Measurements from ENCODE around the gene KRTAP5-4.
"Not testable (repeated sequence)": the region's sequence is repeated elsewhere in the genome, so short reads cannot be mapped to it uniquely, and the experiment has no call there.

Gene KRTAP5-4

GRCh38 chr11:1604711-1605110 is 17.2 kb downstream of the KRTAP5-4 start:
- in situ Hi-C loops (cut with HindIII; ENCODE audit: low sequenced_read_pairs), result no loop called here

- in situ Hi-C loops (cut with HindIII; ENCODE audit: low sequenced_read_pairs), result no loop called here
Observed at GRCh38 chr11:1604181-1604580, 17.8 kb downstream of the KRTAP5-4 start.

- in situ Hi-C loops (cut with HindIII; ENCODE audit: low sequenced_read_pairs), result no loop called here
Observed at GRCh38 chr11:1603629-1604028, 18.3 kb downstream of the KRTAP5-4 start.

GRCh38 chr11:1601663-1602062 is 20.3 kb downstream of the KRTAP5-4 start:
- in situ Hi-C loops (cut with HindIII; ENCODE audit: low sequenced_read_pairs), result not testable (repeated sequence)

GRCh38 chr11:1600626-1601025 is 21.3 kb downstream of the KRTAP5-4 start:
- in situ Hi-C loops (cut with HindIII; ENCODE audit: low sequenced_read_pairs), result no loop called here

GRCh38 chr11:1598816-1599215 is 23.1 kb downstream of the KRTAP5-4 start:
- in situ Hi-C loops (cut with HindIII; ENCODE audit: low sequenced_read_pairs), result no loop called here

GRCh38 chr11:1598406-1598805 is 23.5 kb downstream of the KRTAP5-4 start:
- in situ Hi-C loops (cut with HindIII; ENCODE audit: low sequenced_read_pairs), result not testable (repeated sequence)

GRCh38 chr11:1597994-1598380 is 24.0 kb downstream of the KRTAP5-4 start, which contains the start of gene KRTAP5-2:
Gene KRTAP5-2 (minus strand): TSS chr11:1598294. CDS start chr11:1598250, 44 bp downstream.
- in situ Hi-C loops (cut with HindIII; ENCODE audit: low sequenced_read_pairs), result no loop called here

- in situ Hi-C loops (cut with HindIII; ENCODE audit: low sequenced_read_pairs), result no loop called here
Observed at GRCh38 chr11:1597331-1597993, 24.5 kb downstream of the KRTAP5-4 start.

GRCh38 chr11:1596576-1597121 is 25.3 kb downstream of the KRTAP5-4 start:
- in situ Hi-C loops (cut with HindIII; ENCODE audit: low sequenced_read_pairs), result not testable (repeated sequence)

- in situ Hi-C loops (cut with HindIII; ENCODE audit: low sequenced_read_pairs), result not testable (repeated sequence)
Observed at GRCh38 chr11:1595994-1596575, 25.9 kb downstream of the KRTAP5-4 start.

GRCh38 chr11:1592628-1593027 is 29.3 kb downstream of the KRTAP5-4 start:
- in situ Hi-C loops (cut with HindIII; ENCODE audit: low sequenced_read_pairs), result no loop called here

- in situ Hi-C loops (cut with HindIII; ENCODE audit: low sequenced_read_pairs), result no loop called here
Observed at GRCh38 chr11:1589996-1590395, 31.9 kb downstream of the KRTAP5-4 start.

GRCh38 chr11:1589191-1589963 is 32.6 kb downstream of the KRTAP5-4 start:
- in situ Hi-C loops (cut with HindIII; ENCODE audit: low sequenced_read_pairs), result not testable (repeated sequence)

- in situ Hi-C loops (cut with HindIII; ENCODE audit: low sequenced_read_pairs), result no loop called here
Observed at GRCh38 chr11:1586699-1587098, 35.2 kb downstream of the KRTAP5-4 start.

GRCh38 chr11:1584661-1585370 is 37.1 kb downstream of the KRTAP5-4 start, which contains the start of gene KRTAP5-1:
Gene KRTAP5-1 (minus strand): TSS chr11:1585283. CDS start chr11:1585249, 34 bp downstream.
- in situ Hi-C loops (cut with HindIII; ENCODE audit: low sequenced_read_pairs), result not testable (repeated sequence)

- in situ Hi-C loops (cut with HindIII; ENCODE audit: low sequenced_read_pairs), result not testable (repeated sequence)
Observed at GRCh38 chr11:1582909-1583308, 39.0 kb downstream of the KRTAP5-4 start.

GRCh38 chr11:1581976-1582375 is 40.0 kb downstream of the KRTAP5-4 start:
- in situ Hi-C loops (cut with HindIII; ENCODE audit: low sequenced_read_pairs), result no loop called here

- in situ Hi-C loops (cut with HindIII; ENCODE audit: low sequenced_read_pairs), result no loop called here
Observed at GRCh38 chr11:1576825-1577224, 45.1 kb downstream of the KRTAP5-4 start.

GRCh38 chr11:1575756-1576155 is 46.2 kb downstream of the KRTAP5-4 start:
- in situ Hi-C loops (cut with HindIII; ENCODE audit: low sequenced_read_pairs), result not testable (repeated sequence)

- in situ Hi-C loops (cut with HindIII; ENCODE audit: low sequenced_read_pairs), result no loop called here
Observed at GRCh38 chr11:1574933-1575242, 47.0 kb downstream of the KRTAP5-4 start.
